CD4-positive, alpha-beta T cell treated with Interleukin-21 for 1 hour (primary cell): Measurements from ENCODE around the gene BCAS4.
"Not testable (repeated sequence)": the region's sequence is repeated elsewhere in the genome, so short reads cannot be mapped to it uniquely, and the experiment has no call there.

Source experiments
- DNase-seq: peaks from one replicate; pipeline ENCODE4 v3.0.0-alpha.2; 2020

Gene BCAS4

DNA sequence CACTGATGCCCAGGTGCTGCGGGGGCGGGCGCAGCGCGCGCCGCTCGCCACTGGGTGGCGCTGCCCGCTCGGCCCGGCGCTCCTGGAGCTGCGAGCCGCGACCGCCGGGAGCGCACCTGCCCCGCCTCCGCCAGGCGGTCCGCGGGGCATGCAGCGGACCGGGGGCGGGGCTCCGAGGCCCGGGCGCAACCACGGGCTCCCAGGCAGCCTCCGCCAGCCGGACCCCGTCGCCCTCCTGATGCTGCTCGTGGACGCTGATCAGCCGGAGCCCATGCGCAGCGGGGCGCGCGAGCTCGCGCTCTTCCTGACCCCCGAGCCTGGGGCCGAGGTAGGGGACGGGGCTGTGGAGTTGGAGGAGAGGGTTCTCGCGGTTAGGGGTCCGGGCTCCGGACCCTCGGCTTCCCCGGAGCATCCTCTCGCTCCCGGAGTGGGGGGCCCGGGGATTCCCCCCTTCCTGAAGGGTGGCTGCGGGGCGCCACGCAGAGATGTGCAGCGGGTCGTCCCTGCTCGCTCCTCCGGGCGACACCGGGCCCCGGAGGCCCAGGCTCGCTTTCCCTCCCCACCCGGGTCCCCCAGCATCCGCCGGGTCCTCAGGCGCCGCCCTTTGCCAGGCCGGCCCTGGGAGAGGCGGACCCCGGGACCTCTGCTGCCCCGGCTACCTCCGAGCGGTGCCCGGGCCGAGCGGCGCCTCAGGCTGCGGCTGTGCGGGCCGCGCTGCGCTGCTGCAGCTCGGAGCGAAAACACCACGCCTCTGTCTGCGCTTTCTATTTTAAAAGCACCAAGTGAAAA is at the start of gene BCAS4:
BCAS4 (plus strand) TSS at position 216 of the 789 bp plus-strand sequence; CDS start at position 239, 23 bp downstream.
- peak; percentile 88 for DNase-seq

- DNase-seq: no peak
Observed at GRCh38 chr20:50745634-50746137, 49.2 kb upstream of the BCAS4 start.

DNA sequence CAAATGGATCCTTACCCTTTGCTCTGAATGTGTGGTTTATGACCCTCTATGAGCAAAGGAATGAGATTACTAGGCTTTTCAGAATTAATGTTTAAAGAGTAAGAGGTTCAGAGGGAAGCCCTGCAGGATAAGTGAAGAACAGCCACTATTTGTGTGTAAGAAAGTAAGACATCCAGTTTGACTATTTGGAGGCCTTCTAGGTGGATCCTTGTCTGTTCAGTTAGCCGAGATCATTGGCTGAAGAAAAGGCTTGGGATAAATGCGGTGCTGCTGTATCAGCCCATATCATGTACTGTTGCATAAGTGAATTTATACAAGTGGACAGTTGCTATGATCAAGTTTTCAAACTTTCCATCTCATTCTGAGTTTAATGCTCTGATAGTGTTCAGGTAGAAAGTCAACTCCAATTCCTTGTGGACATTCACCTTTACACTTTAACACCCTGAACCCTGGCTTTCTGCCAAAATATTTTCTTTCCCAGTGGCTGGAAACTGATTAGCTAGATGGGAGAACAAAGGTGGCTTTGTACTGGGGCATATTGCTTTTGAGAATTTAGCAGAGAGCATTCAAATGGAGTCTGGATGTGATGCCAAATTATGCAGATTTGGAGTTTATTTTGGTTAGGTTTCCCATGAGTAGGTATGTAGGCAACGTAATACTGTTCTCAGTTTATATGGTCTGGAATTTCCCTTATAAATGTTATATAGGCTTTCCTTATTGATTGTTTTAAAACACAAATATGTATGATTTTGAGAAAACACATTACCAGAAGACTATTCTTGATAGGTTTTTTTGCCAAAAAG is 48.5 kb upstream of the BCAS4 start:
- DNase-seq: no peak

DNA sequence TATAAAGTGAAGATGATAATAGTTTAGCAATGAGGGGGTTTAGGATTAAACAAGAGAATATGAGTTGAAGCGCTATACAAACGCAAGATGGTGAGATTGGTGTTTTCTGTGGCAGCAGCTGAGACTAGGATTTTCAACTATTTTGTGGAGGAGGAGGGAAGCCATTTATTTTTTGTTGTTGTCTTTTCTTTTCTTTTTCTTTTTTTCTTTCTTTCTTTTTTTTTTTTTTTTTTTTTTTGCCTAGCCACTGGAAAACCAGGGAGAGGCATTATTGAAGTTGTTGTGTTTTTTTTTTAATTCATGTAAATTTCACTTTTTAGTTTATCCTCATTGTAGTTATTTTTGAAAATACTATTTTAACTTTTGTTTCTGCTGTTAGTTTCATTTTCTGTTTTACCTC is 47.6 kb upstream of the BCAS4 start:
- no peak for DNase-seq

DNA sequence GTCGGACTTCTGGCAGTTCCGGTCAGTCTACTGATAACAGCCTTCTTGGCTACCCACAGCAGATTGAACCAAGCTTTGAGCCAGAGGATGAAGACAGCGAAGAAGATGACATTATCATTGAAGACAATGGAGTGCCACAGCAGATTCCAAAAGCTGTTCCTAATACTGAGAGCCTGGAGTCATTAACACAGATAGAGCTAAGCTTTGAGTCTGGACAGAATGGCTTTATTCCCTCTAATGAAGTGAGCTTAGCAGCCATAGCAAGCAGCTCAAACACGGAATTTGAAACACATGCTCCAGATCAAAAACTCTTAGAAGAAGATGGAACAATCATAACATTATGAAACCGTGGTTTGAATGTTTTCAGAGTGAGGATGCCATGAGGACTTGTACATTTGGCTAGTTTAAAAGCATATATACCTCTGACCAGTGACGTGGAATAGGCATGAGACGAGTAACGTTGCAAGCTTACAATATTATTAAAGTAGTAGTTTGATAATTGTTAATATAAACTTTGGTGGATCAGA is 44.7 kb upstream of the BCAS4 start:
- no peak for DNase-seq

- DNase-seq: no peak
Observed at GRCh38 chr20:50753152-50753551, 41.7 kb upstream of the BCAS4 start.

- no peak for DNase-seq
Observed at GRCh38 chr20:50754420-50754819, 40.4 kb upstream of the BCAS4 start.

GRCh38 chr20:50756447-50756846 is 38.4 kb upstream of the BCAS4 start:
- no peak for DNase-seq

DNA sequence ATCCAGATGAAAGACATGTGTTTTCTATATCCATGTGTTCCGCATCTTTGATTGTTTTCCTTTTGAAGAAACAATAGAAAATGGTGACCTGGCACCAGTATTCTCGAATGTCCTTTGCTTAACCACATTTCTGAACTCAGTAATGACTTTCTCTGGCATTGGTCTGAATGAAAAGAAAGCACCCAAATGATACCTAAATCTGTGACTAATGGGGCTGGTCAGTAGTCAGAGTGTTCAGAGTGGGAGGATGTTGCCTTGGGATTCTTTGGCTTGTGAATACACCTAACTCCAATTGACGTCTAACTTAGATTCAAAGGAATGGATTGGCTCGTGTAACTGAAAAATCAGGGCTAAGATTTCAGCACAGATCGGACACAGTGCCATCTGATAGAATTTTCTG is 36.4 kb upstream of the BCAS4 start:
- DNase-seq: no peak

DNA sequence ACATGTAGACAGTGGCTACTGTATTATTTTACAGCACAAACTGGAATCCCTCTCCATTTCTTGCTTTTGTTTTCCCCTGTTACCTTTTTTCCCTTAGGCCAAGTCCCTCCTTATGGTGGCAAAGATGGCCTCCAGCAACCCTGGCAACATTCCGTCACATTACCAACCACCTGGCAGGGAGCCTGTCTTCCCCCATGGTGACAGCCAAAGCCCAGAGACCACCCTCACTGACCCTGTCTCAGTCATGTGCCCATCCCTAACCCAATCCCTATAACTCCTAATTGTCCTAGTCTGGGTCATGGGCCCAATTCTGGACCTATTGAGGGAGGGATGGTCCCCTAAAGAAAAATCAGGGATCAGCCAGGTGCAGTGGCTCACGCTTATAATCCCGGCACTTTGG is 35.9 kb upstream of the BCAS4 start:
- no peak for DNase-seq

DNA sequence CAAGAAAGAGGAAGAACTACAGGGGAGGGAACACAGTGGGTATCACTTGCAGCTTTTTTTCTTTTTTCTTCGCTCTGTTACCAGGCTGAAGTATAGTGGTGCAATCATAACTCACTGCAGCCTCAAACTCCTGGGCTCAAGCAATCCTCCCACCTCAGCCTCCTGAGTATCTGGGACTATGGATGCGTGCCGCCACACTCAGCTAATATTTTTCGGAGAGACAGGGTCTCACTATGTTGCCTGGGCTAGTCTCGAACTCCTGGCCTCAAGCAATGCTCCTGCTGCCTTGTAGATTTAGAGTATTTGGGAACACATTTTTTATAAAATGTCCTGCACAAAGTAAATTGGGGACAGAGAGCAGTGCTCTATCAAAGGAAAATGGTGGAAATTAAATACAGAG is 35.2 kb upstream of the BCAS4 start:
- DNase-seq: no peak

GRCh38 chr20:50762045-50762422 is 32.8 kb upstream of the BCAS4 start:
- no peak for DNase-seq

DNA sequence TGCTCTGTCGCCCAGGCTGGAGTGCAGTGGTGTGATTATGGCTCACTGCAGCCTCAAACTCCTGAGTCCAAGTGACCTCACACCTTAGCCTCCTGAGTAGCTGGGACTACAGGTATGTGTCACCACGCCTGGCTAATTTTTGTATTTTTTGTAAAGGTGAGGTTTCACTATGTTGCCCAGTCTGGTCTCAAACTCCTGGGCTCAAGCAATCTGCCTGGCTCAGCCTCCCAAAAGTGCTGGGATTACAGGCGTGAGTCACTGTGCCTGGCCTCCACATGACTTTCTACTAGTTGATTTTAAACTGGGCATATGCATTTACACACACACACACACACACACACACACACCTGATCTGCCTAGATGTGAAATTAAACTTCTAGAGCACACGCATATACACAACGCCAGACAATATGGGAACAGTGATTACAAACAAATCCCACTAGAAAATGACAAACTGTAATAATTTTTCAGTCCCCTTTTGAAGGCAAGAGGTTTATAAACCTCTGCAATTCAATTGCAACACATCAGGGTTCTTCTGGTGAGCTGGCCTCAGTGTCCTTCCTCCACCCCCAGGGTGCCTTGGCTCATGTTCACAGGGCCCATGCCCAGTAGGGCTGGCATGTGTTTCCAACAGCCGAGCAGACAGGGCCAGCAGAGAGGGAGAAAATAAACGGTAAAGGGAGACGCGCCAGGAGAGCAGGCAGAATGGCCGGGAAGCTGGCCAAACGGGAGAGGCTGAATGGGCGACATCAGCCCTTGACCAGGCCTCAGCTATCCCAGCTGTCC is 32.2 kb upstream of the BCAS4 start:
- DNase-seq: no peak

DNA sequence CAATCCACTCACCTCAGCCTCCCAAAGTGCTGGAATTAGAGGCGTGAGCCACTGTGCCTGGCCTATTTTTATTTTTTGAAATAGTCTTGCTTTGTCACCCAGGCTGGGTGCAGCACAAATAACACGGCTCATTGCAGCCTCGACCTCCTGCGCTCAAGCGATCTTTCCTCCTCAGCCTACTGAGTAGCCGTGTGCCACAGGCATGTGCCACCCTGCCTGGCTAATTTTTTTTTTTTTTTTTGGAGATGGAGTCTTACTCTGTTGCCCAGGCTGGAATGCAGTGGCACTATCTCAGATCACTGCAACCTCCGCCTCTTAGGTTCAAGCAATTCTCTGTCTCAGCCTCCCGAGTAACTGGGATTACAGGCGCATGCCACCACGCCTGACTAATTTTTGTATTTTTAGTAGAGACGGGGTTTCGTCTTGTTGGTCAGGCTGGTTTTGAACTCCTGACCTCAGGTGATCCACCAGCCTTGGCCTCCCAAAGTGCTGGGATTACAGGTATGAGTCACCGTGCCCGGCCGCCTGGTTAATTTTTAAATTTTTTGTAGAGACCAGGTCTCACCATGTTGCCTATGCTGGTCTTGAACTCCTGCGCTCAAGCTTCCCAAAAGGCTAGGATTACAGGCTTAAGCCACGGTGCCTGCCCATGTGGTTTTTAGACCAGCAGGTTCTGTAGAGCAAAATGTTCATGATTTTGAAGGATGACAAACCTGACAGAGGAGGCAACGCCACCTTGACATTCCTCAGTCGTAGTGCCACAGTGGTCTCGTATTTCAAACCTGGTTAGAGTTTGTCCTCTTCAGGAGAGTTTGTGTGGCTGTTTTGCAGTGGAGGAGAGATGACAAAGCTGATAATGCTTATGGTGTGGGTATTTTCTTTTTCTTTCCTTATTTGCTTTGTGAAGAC is 31.1 kb upstream of the BCAS4 start:
- DNase-seq: not testable (repeated sequence)

GRCh38 chr20:50765251-50765650 is 29.6 kb upstream of the BCAS4 start:
- not testable (repeated sequence) for DNase-seq

- DNase-seq: no peak
Observed at GRCh38 chr20:50765674-50766073, 29.2 kb upstream of the BCAS4 start.

GRCh38 chr20:50766955-50767809 is 27.7 kb upstream of the BCAS4 start:
- not testable (repeated sequence) for DNase-seq

- DNase-seq: not testable (repeated sequence)
Observed at GRCh38 chr20:50768991-50769390, 25.9 kb upstream of the BCAS4 start.

- DNase-seq: not testable (repeated sequence)
Observed at GRCh38 chr20:50769551-50770085, 25.2 kb upstream of the BCAS4 start.

DNA sequence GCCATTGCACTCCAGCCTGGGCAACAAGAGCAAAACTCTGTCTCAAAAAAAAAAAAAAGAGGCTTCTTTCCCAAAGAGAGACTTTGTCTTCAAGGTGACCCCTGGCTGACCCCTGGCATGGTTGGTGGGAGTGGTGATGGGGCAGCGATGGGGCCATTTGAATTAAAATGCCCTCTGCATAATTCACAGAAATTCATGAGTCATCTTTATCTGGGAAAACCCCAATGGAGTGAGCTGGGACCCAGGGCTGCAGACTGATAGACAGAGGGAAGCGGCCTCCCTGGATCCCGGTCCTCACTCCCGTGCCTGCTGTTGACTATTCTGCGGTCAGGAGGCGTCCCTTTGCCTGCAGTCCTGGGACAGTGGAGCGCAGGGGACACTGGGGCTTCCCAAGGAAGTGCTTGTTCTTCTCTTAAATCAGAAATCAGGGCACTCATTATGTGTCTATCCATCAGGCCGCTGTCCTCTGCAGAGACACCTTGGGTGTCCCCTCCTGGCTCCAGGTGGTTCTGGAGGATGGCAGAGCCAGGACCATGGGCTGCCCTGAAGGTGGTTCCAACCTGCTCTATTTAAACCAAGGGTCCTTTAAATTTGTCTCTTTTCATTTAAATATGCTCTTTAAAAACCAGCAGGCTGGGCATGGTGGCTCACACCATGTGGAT is 23.3 kb upstream of the BCAS4 start:
- DNase-seq: not testable (repeated sequence)
